GM12878 (cell line): Measurements from ENCODE around the gene PSMD14. TPM values are rescaled to one million over a fixed set of nuclear protein-coding genes. Genes with fewer than 3 reads are reported as not detected.
"Not testable (repeated sequence)": the region's sequence is repeated elsewhere in the genome, so short reads cannot be mapped to it uniquely, and the experiment has no call there.

Source experiments
- ATAC-seq: fragments of 200-7000 bp; cut with Tn5 transposase; 3 replicates; pipeline ENCODE4 v1.9.1; 2020; ENCODE audit warnings: mild to moderate bottlenecking, moderate library complexity
- BruUV-seq: library from RNA; stranded (reverse); fragments of 400-500 nt; replicated peaks from 2 replicates; lab custom pipeline; 2021; lab: Mats Ljungman, UMichigan
- CTCF ChIA-PET: fragments of 300-600 bp; sonication (Branson Sonifier 250); formaldehyde crosslinking; extraction: SDS; loops from one replicate; lab custom pipeline; 2021; ENCODE audit warnings: inconsistent platforms; lab: Yijun Ruan, JAX
- POLR2A ChIA-PET: fragments of 350-600 bp; formaldehyde crosslinking; extraction: SDS; loops from one replicate; lab custom pipeline; 2021; ENCODE audit warnings: inconsistent platforms; lab: Charles Lee
- RAD21 ChIA-PET: fragments of 300-600 bp; sonication (Branson Sonifier 250); formaldehyde crosslinking; loops from one replicate; lab custom pipeline; 2023; ENCODE audit warnings: antibody characterized with exemption; ENCODE audit not compliant: unreplicated experiment; lab: Charles Lee
- SMC1A ChIA-PET: fragments of 300-600 bp; sonication (Branson Sonifier 250); formaldehyde crosslinking; loops from one replicate; lab custom pipeline; 2023; ENCODE audit not compliant: unreplicated experiment, uncharacterized antibody; lab: Charles Lee
- DNase-seq: peaks from one replicate; pipeline ENCODE4 v3.0.0-alpha.2; 2011; ENCODE audit warnings: low read depth, low spot score
- FAIRE-seq: peaks from 3 replicates; lab custom pipeline; 2011; peaks lifted over from hg19 to GRCh38; lab: Jason Lieb, UNC
- H2AFZ ChIP-seq: 2 replicates; pipeline ENCODE4 v1.6.0; 2011; ENCODE audit warnings: low read depth, low read length, control low read depth; ENCODE audit not compliant: control insufficient read depth
- H3K27ac ChIP-seq: 2 replicates; pipeline ENCODE4 v1.5.1; 2011; ENCODE audit warnings: control low read depth; ENCODE audit not compliant: control insufficient read depth, insufficient read depth
- H3K27me3 ChIP-seq, 2 experiments: replicated peaks in 1 of 2; 2 replicates each; pipeline versions ENCODE4 v1.6.0 to v1.6.1; 2011; ENCODE audit warnings: low read length in 1 of 2; ENCODE audit not compliant: control insufficient read depth in 2 of 2, insufficient read depth in 2 of 2
- H3K36me3 ChIP-seq, 2 experiments: 2 replicates each; pipeline ENCODE4 v1.5.1; 2011; ENCODE audit warnings: low read length in 1 of 2; ENCODE audit not compliant: control insufficient read depth in 2 of 2, insufficient read depth in 2 of 2
- H3K4me1 ChIP-seq: 2 replicates; pipeline ENCODE4 v1.6.1; 2011; ENCODE audit warnings: mild to moderate bottlenecking, low read length, moderate library complexity, mixed read lengths; ENCODE audit not compliant: control insufficient read depth, insufficient read depth
- H3K4me2 ChIP-seq: 2 replicates; pipeline ENCODE4 v1.6.0; 2011; ENCODE audit warnings: control low read depth; ENCODE audit not compliant: control insufficient read depth, insufficient read depth
- H3K4me3 ChIP-seq: fragments of 200-600 bp; sonication (generic); 2 replicates; pipeline ENCODE4 v1.5.1; 2016
- H3K79me2 ChIP-seq: 2 replicates; pipeline ENCODE4 v1.6.0; 2011; ENCODE audit warnings: low read length; ENCODE audit not compliant: control insufficient read depth, insufficient read depth
- H3K9ac ChIP-seq: 2 replicates; pipeline ENCODE4 v1.8.0; 2011; ENCODE audit warnings: low read length, control low read depth, mixed read lengths; ENCODE audit not compliant: control insufficient read depth, insufficient read depth
- H3K9me3 ChIP-seq: replicated peaks from 3 replicates; pipeline ENCODE4 v1.5.1; 2011; ENCODE audit warnings: mild to moderate bottlenecking, low read length; ENCODE audit not compliant: control insufficient read depth, insufficient read depth
- H4K20me1 ChIP-seq: 2 replicates; pipeline ENCODE4 v1.6.0; 2011; ENCODE audit not compliant: control insufficient read depth, insufficient read depth
- ASH2L ChIP-seq: fragments of 300-600, 200-600 bp; sonication (generic); IDR thresholded peaks from 2 replicates; pipeline ENCODE4 v1.6.1; 2017; ENCODE audit warnings: low read depth, mild to moderate bottlenecking, borderline replicate concordance
- BHLHE40 ChIP-seq, 2 experiments: fragments of 450-650 bp in 1 of 2; IDR thresholded peaks; 2 replicates each; pipeline ENCODE4 v1.6.1; 2011 to 2017; ENCODE audit warnings: low read depth in 2 of 2, borderline replicate concordance in 1 of 2, improper control_type of control experiment in 1 of 2, low read length in 1 of 2, mild to moderate bottlenecking in 1 of 2
- CBX5 ChIP-seq: sonication (generic); IDR thresholded peaks from 2 replicates; pipeline ENCODE4 v1.6.1; 2016; ENCODE audit warnings: low read depth, moderate library complexity, mild to moderate bottlenecking, inconsistent platforms
- CHD1 ChIP-seq: IDR thresholded peaks from 2 replicates; pipeline ENCODE4 v1.6.1; 2012; ENCODE audit warnings: low read depth, low read length, improper control_type of control experiment
- EED ChIP-seq: sonication (generic); IDR thresholded peaks from 2 replicates; pipeline ENCODE4 v1.6.1; 2016; ENCODE audit warnings: antibody characterized with exemption, low read depth
- ETV6 ChIP-seq, 2 experiments: fragments of 450-650 bp in 1 of 2; IDR thresholded peaks in 1 of 2; conservative IDR thresholded peaks in 1 of 2; 2 replicates each; pipeline ENCODE4 v1.6.1; 2014; ENCODE audit warnings: antibody characterized with exemption in 1 of 2, borderline replicate concordance in 1 of 2, low read depth in 1 of 2, mild to moderate bottlenecking in 1 of 2, moderate library complexity in 1 of 2
- HDAC2 ChIP-seq: fragments of 200-600 bp; sonication (generic); IDR thresholded peaks from 2 replicates; pipeline ENCODE4 v1.6.1; 2017
- MEF2A ChIP-seq: IDR thresholded peaks from 2 replicates; pipeline ENCODE4 v1.6.1; 2011; ENCODE audit warnings: low read depth, mild to moderate bottlenecking, low read length, moderate library complexity; ENCODE audit not compliant: insufficient read depth
- NFYB ChIP-seq: IDR thresholded peaks from 2 replicates; pipeline ENCODE4 v1.6.1; 2011; ENCODE audit warnings: low read depth, mild to moderate bottlenecking, low read length, improper control_type of control experiment, moderate library complexity; ENCODE audit not compliant: insufficient read depth
- NRF1 ChIP-seq: conservative IDR thresholded peaks from 2 replicates; pipeline ENCODE4 v1.6.1; 2011; ENCODE audit warnings: mild to moderate bottlenecking, low read depth, low read length, improper control_type of control experiment
- ZNF24 ChIP-seq: fragments of 450-650 bp; IDR thresholded peaks from 2 replicates; pipeline ENCODE4 v1.6.1; 2017; ENCODE audit warnings: antibody characterized with exemption, mild to moderate bottlenecking
- WGBS: methylation state at CpG from one replicate; pipeline ENCODE4 v1.1.6; 2016; ENCODE audit warnings: low lambda C conversion rate; ENCODE audit not compliant: insufficient replicate concordance, insufficient coverage; ENCODE audit errors: missing lambda C conversion rate; 5-methylcytosine and 5-hydroxymethylcytosine counted together
- in situ Hi-C: fragments of 300-500 bp; cut with MboI; formaldehyde crosslinking; loops from 9 replicates; pipeline ENCODE4 v1.14.3; 2018; ENCODE audit warnings: mixed read lengths
- intact Hi-C: fragments of 100-400 bp; cut with micrococcal nuclease; formaldehyde crosslinking; loops from one replicate; pipeline ENCODE4 v1.14.2; 2022; ENCODE audit not compliant: unreplicated experiment
- polyA plus RNA-seq, 11 experiments: library from polyadenylated mRNA; depleted of rRNA in 4 of 11; unstranded in 6 of 11; stranded (reverse) in 5 of 11; fragments of >200 nt; fragmentation: Nextera tagmentation in 4 of 11; fragmentation: Illumina TruSeq in 1 of 11; extraction: Ambion mirVana in 4 of 11; extraction: Trizol in 1 of 11; gene quantifications; 1 replicate in 1 of 11; 2 replicates in 10 of 11; pipeline versions ENCODE4 v1.2.1 to v1.2.3, GENCODE V29; 2011 to 2016; ENCODE audit warnings: inconsistent platforms in 2 of 11, missing spikeins in 2 of 11, low read depth in 1 of 11
- total RNA-seq, 4 experiments: library from RNA; depleted of rRNA in 3 of 4; stranded (reverse); fragments of >200 nt in 3 of 4; fragmentation: Illumina TruSeq in 1 of 4; extraction: Trizol in 1 of 4; gene quantifications; 2 replicates each; pipeline versions ENCODE4 v1.2.1 to v1.2.3, GENCODE V29; 2013 to 2021
- TF ChIP-seq, protein P1 (sequence below): fragments of 450-650 bp; IDR thresholded peaks from 2 replicates; pipeline ENCODE4 v1.6.1; 2017; ENCODE audit warnings: antibody characterized with exemption, mild to moderate bottlenecking, moderate library complexity
- TF ChIP-seq, protein P2 (sequence below): IDR thresholded peaks from 2 replicates; pipeline ENCODE4 v1.6.1; 2012; ENCODE audit warnings: low read depth, low read length, improper control_type of control experiment

PSMD14 gene
- total and polyA plus RNA-seq, 10 of the 15 experiments (the other 5 are each of a cell fraction or from before 2014, with no cell fraction given): 70.5 to 253 (median 127) TPM

DNA sequence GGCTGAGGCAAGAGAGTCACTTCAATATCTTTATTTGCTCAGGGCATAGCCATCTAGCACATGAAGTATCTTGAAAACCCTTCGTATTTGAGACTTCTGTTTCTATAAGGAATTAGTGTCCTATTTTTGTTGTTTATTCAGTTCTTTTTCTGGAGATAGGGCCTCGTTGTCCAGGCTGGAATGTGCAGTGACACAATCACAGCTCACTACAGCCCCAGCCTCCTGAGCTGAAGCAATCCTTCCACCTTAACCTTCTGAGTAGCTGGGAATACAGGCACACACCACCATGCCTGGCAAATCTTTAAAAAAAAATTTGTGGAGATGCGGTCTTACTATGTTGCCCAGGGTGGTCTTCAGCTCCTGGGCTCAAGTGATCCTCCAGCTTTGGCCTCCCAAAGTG is 50.6 kb downstream of the PSMD14 start:
- ATAC-seq (no peak), DNase-seq (no peak), FAIRE-seq (no peak)
- ChIA-PET SMC1A (interaction anchor here (1.1 kb wide), 1 partner anchor 28 kb away, joined by 3 read pairs; no protein-coding TSS in a partner anchor), CTCF (interaction anchor here (0.6 to 1.2 kb wide), 3 partner anchors 34 to 653 kb away, joined by 3 read pairs; no protein-coding TSS in a partner anchor), POLR2A (interaction anchor here (1.1 to 1.4 kb wide), 2 partner anchors 12 to 23 kb away, joined by 3 read pairs; no protein-coding TSS in a partner anchor), RAD21 (no interaction called here)
- intact Hi-C loops (no loop called here), in situ Hi-C loops (no loop called here)
- no peak overlapping the region for H3K9ac ChIP-seq
- H3K4me2 ChIP-seq: no peak overlapping the region
- no peak overlapping the region for H2AFZ ChIP-seq
- no peaks in the 10 kb centered on the region for H3K4me1 ChIP-seq
- H3K9me3 ChIP-seq: peaks cover 10% of the 10 kb centered on the region
- H3K36me3 ChIP-seq: peaks cover 0 to 8% of the 10 kb centered on the region in 2 experiments
- no peaks in the 10 kb centered on the region for H3K27me3 ChIP-seq
- no peaks in the 10 kb centered on the region for H4K20me1 ChIP-seq
- no TSS peak for BruUV-seq
- TF ChIP-seq EED (no peak), HDAC2 (no peak), ASH2L (no peak), ZNF24 (no peak), CHD1 (no peak), CBX5 (no peak), BHLHE40 (IDR thresholded peaks at IDR 0.05; ENCODE audit: borderline replicate concordance in 1 of 2, low read depth in 2 of 2, low read length in 1 of 2) (no peak), MEF2A (no peak), NRF1 (no peak), ETV6 (conservative IDR thresholded peaks at IDR 0.05 in 1 of 2, IDR thresholded peaks at IDR 0.05 in 1 of 2; ENCODE audit: borderline replicate concordance in 1 of 2, low read depth in 1 of 2) (no peak), NFYB (no peak)
- TF ChIP-seq, protein P1, sequence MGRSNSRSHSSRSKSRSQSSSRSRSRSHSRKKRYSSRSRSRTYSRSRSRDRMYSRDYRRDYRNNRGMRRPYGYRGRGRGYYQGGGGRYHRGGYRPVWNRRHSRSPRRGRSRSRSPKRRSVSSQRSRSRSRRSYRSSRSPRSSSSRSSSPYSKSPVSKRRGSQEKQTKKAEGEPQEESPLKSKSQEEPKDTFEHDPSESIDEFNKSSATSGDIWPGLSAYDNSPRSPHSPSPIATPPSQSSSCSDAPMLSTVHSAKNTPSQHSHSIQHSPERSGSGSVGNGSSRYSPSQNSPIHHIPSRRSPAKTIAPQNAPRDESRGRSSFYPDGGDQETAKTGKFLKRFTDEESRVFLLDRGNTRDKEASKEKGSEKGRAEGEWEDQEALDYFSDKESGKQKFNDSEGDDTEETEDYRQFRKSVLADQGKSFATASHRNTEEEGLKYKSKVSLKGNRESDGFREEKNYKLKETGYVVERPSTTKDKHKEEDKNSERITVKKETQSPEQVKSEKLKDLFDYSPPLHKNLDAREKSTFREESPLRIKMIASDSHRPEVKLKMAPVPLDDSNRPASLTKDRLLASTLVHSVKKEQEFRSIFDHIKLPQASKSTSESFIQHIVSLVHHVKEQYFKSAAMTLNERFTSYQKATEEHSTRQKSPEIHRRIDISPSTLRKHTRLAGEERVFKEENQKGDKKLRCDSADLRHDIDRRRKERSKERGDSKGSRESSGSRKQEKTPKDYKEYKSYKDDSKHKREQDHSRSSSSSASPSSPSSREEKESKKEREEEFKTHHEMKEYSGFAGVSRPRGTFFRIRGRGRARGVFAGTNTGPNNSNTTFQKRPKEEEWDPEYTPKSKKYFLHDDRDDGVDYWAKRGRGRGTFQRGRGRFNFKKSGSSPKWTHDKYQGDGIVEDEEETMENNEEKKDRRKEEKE: no peak
- TF ChIP-seq, protein P2, sequence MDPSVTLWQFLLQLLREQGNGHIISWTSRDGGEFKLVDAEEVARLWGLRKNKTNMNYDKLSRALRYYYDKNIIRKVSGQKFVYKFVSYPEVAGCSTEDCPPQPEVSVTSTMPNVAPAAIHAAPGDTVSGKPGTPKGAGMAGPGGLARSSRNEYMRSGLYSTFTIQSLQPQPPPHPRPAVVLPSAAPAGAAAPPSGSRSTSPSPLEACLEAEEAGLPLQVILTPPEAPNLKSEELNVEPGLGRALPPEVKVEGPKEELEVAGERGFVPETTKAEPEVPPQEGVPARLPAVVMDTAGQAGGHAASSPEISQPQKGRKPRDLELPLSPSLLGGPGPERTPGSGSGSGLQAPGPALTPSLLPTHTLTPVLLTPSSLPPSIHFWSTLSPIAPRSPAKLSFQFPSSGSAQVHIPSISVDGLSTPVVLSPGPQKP: no peak
- peaks cover 28% of the 10 kb centered on the region for H3K79me2 ChIP-seq
- no peak overlapping the region for H3K4me3 ChIP-seq
- 98% methylated on average over 3 of the region's 3 CpGs for WGBS
- H3K27ac ChIP-seq: no peak overlapping the region

DNA sequence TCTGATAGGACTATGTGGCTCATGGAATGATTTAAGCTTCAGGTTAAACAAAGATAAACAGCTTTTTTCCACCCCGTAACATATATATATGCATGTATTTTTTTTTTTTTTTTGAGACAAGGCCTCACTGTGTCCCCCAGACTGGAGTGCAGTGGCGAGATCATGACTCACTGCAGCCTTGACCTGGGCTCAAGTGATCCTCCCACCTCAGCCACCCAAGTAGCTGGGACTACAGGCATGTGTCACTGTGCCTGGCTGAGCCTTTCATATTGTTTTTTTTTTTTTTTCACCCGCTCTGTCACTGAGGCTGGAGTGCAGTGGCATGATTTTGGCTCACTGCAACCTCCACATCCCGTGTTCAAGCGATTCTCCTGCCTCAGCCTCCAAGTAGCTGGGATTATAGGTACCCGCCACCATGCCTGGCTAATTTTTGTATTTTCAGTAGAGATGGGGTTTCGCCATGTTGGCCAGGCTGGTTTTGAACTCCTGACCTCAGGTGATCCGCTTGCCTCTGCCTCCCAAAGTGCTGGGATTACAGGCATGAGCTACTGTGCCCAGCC is 52.0 kb downstream of the PSMD14 start:
- H3K27me3 ChIP-seq, in situ Hi-C loops, DNase-seq, RAD21 ChIA-PET, H3K4me2 ChIP-seq, H3K4me1 ChIP-seq, BruUV-seq, H3K27ac ChIP-seq, FAIRE-seq, H3K9ac ChIP-seq, intact Hi-C loops, H3K4me3 ChIP-seq, H2AFZ ChIP-seq, ATAC-seq, H4K20me1 ChIP-seq: not testable (repeated sequence)
- 100% methylated on average over 8 of the region's 8 CpGs for WGBS
- H3K36me3 ChIP-seq: peaks cover 0 to 11% of the 10 kb centered on the region in 2 experiments
- peaks cover 10% of the 10 kb centered on the region for H3K9me3 ChIP-seq
- CTCF ChIA-PET: interaction anchor here (0.6 to 1.2 kb wide), 2 partner anchors 33 to 1162 kb away, joined by 3 read pairs; no protein-coding TSS in a partner anchor
- peaks cover 29% of the 10 kb centered on the region for H3K79me2 ChIP-seq
- SMC1A ChIA-PET: interaction anchor here (0.6 to 0.7 kb wide), 3 partner anchors 9 to 169 kb away, joined by 3 to 5 read pairs (median 3); no protein-coding TSS in a partner anchor
- POLR2A ChIA-PET: interaction anchor here (1.4 kb wide), 1 partner anchor 25 kb away, joined by 3 read pairs; no protein-coding TSS in a partner anchor
